Bone marrow (tissue), 2 donors: ENCODE measurements around the gene ELN.
"Not testable (repeated sequence)": the region's sequence is repeated elsewhere in the genome, so short reads cannot be mapped to it uniquely, and the experiment has no call there.

Source experiments
- DNase-seq, 2 donors: peaks; one replicate each; lab custom pipeline; 2025; lab: John Stamatoyannopoulos, UW

The ELN gene

DNA sequence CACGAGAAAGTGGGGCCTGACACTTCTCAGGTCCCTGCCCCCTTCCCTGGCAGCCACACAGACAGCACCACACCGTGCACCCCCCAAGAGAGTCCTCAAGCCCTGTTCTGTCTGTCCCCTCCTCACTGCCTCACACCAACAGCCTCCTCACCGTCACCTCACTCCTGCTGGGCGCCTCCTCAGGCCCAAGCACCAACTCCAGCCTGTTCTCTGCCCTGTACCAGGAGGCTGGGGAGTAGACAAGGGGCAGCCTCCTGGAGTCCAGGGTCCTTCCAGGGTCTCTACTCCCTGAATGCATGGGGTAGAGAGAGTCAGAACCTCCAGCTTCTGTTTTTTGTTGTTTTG, 26.9 kb upstream of the ELN start:
- no peak for DNase-seq

DNA sequence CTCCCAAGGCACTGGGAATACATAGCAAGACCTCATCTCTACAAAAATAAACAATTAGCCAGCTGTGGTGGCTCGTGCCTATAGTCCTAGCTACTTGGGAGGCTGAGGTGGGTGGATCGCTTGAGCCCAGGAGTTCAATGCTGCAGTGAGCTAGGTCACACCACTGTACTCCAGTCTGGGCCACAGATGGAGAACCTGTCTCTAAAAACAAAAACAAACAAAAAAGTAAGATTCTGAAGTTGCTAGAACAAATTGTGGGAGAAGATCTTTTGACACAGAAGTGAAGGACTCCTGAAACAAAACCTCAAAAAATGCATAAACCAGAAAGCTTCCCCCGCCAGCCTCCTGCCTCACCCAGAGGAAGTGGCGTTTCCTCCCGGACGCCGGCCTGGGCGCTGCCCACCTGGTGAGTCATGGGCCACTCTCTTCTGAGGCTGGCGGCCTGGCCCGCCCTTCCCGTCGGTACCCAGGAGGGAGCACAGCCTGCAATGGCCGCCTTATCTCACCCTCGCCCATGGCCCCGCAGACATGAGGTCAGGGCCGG, 25.4 kb upstream of the ELN start:
- peak; percentile 26 to 58 for DNase-seq

DNA sequence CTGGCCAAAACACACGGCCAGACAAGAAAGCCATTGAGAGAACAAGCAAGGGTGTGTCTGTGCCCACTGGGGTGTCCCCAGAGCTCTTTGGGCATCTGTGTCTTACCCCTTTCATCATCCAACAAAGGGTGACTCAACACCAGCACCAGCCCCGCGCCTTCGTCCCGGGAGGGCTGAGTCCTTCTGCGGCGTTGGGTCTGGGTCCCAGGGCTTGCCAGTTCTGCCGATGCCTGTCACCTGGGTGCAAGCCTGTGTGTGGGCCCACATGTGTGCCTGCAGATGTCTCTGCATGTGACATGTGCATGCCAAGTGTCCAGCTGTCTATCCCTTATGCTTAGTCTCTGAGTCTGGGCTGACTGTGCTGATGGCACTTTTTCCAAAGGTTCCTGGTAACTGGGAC, 24.4 kb upstream of the ELN start:
- no peak for DNase-seq

DNA sequence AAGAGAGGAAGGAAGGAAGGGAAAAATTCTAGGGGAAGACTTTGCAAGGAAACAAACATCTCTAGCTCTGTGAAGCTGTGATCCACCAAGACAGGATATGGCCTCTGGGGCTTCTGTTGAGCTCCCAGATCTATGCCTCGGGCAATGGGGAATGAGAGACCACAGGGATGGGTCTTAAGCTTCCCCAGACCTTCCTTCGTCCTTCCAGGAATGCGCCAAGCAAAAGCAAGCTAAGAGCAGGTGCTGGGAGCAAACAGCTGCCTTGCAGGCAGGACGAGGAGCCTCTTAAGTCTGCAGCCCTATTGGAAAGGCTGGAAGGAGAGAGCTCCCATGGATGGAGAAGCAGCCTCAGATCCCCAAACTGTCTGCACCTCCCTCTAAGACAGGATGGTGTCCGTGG, 21.9 kb upstream of the ELN start:
- no peak for DNase-seq

DNA sequence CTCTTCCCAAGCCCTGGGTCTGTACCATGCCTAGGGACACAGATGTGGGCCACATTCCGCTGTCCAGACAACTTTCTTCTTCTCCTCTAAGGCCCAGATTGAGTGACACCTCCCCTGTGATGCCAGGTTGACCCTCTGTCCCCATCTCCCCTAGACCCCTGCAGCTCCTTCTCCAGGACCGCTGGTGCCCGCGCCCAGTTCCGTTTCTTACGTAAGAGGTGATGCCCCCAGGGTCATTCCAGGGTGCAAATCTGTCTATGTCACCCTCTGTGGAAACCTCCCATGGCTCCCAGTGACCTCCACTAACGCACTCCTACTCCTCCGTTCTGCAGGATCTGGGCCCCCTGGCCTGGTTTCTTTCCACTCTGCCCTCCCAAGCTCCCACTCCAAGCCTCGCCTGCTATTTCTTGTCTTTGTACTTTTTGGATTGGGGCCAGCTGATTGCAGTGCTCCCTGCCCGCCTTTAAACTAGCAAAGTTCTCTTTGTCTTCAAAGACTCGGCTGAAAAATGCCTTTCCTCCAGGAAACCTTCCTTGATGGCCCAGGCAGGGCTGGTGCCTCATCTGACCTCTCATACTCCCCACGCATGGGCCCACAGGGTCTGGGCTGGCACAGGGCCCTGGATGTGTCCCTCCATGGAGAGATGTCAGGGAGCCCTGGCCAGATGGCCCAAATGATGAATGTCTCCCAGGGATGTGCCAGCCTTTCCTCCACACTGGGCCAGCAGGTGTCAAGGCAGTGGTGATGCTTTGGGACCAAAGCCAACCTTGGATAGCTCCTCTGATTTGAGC, 21.3 kb upstream of the ELN start:
- no peak for DNase-seq

DNA sequence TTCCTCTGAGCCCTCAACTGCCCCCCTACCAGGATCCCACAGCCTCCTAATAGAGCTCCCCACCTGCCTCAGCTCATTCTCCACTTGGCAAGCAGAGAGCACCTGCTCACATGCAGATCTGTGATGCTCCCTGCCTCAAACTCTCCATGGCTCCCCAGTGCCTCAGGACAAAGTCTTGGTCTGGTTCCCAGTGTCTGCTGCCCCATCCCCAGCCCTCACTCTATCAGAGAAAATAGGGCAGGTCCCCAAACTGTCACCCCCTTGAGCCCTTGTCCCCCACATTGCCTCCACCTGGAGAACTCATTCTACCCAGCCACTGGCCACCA, 20.8 kb upstream of the ELN start:
- DNase-seq, result no peak

DNA sequence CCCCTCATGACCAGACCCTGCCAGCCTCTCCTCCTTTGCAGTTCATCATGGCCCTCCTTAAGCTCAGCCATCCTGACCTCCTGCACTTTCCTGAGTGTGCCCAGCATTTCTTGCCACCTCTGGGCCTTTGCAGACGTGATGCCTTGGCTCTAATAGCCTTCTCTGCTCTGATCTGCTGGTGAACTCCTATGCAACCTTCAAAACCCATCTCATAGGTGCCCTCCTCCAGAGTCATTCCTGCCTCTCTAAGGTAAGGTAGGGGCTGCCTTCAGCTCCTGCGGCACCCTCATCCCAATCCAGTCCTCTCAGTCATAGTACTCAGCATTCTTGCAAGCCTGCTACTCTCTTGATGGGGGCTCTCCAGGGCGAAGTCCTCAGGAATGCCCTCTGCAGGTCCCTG, 19.3 kb upstream of the ELN start:
- no peak for DNase-seq

DNA sequence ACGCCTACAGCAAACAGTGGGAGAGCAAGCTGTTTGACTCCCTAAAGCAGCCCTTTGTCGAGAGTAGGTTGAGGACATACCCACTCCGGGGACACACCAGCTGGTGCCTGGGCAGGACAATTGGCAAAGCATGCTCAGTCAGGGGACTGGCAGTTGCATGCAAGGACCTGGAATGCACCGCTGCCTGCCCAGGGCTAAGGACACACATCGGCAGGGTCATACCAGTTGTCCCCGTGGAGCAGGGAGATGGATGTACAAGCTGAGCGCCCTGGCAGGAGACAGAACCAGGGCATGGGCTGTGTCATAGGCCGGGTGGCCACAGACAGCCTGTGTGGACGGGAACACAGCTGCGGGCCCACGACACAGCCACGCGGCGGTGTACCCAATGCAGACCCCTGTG, 18.3 kb upstream of the ELN start:
- no peak for DNase-seq

DNA sequence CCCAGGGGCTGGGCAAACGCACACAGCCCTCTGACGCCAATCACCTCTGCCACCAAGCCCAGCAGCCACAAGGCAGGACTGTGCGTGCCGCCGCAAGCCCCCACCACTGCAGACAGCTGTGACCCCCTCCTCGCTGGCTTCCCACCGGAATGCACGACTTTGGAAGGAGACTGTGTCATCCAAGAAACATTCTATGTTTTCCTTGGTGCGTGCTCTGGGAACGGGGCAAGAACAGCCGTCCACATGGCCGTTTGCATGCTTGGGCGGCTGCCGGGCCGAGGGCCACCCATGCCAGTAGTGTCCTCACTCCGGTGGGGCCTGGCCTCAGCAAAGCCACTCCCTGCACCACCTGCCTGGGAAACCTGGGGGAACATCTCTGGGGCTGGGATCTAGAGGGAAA, 17.6 kb upstream of the ELN start:
- DNase-seq, result no peak

DNA sequence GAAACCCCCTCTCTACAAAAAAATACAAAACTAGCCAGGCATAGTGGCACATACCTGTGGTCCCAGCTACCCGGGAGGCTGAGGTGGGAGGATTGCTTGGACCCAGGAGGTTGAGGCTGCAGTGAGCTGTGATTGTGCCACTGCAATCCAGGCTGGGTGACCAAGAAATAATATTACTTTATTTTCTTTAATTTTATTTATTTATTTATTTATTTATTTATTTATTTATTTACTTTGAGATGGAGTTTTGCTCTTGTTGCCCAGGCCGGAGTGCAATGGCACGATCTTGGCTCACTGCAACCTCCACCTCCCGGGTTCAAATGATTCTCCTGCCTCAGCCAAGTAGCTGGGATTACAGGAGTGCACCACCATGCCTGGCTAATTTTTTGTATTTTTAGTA, 16.6 kb upstream of the ELN start:
- not testable (repeated sequence) for DNase-seq

DNA sequence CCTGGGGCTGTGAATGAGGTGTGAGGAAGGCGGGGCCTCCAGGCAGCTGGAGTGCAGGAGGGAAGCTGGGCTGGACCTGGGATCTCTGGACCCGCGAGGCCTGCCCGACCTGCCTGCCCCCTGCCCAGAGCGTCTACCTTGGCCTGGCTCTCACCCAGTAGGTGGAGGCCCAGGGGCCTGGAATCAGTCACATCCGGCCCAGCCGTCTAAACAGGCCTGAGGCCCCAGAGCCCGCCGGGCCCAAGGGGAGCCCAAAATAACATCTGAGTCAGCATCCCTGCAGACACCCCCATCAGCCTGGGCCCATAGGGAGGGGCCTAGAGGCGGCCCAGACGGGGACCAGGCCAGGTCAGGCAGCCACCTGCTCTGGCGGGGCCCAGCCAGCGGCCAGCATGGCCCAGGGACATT, 15.1 kb upstream of the ELN start:
- DNase-seq, result peak in 1 of 2 donors; percentile 78

DNA sequence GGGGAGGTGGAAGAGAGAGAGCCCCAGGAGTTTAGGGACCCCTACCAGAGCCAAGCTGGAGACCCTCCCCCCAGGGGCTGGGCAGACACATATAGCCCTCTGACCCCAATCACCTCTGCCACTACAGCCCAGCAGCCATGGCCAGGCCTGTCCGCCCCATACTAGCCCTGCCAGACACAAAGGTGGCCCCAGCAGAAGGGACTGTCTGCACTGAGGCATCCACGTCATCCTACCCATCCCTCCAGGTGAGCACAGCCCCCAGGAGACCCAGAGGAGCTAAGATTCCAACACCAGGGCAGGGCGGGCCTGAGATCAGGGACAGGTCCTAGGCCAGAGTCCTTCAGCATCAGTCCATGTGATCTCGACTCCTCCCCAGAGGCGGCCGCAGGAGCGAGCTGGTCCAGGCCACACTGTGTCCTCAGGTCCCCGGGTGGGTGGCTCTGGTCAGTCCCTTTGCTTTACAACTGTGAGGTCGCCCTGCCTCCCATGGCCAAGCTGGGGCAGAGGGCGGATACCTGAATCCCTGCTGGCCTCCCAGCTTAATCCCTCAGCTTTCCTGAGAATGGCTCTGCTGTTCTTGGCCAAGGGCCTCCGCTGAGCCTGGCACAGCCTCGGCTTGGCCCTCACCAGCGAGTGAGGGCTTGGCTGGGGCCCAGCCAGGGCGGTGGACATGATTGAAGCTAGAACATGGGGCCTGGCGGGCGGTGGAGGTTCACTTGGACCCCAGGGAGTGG, 14.3 kb upstream of the ELN start:
- DNase-seq, result no peak

DNA sequence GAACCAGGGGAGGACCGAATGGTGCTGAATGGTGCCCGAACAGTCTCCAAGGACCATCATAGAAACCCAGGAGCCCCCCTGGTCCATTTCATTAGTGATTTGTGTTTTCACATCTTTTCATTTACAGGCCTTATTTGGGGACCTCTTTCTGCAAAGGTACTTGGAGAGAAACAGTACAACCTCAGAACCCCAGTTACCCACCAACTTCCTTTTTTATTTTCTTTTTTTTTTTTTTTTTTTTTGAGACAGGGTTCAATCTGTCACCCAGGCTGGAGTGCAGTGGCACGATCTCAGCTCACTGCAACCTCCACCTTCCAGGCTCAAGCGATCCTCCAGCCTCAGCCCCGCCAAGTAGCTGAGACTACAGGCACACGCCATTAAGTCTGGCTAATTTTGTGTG, 13.0 kb upstream of the ELN start:
- no peak for DNase-seq

DNA sequence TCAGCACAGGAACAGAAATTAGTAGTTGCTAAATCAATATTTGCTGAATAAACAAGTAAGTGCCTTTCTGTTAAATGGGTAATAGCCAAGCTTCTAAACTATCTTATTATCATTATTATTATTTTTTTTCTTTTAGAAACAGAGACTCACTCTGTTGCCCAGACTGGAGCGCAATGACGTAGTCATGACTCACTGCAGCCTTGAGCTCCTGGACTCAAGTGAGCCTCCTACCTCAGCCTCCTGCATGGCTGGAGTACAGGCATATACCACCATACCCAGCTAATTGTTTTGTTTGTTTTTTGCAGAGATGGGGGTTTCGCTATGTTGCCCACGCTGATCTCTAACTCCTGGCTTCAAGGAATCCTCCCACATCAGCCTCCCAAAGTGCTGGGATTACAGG, 12.3 kb upstream of the ELN start:
- no peak for DNase-seq

DNA sequence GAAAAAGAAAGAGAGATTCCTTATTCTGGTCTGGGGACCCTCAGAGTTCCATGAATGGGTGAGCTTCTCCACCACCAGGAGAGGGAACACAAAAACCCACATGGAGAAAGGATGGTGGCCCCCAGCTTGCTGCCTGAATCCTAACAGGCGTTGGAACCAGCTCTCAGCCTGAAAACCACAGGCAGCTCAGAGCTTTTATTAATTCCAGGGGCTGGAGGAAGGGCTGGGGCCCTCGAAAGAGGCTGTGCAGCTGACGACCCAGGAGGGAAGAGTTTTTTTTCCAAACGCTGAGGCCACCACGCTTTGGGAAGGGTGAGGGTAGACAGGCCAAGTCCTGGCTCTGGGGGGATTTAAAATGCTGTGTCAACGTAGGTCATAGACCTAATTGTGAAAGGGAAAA, 10.8 kb upstream of the ELN start:
- DNase-seq, result no peak

DNA sequence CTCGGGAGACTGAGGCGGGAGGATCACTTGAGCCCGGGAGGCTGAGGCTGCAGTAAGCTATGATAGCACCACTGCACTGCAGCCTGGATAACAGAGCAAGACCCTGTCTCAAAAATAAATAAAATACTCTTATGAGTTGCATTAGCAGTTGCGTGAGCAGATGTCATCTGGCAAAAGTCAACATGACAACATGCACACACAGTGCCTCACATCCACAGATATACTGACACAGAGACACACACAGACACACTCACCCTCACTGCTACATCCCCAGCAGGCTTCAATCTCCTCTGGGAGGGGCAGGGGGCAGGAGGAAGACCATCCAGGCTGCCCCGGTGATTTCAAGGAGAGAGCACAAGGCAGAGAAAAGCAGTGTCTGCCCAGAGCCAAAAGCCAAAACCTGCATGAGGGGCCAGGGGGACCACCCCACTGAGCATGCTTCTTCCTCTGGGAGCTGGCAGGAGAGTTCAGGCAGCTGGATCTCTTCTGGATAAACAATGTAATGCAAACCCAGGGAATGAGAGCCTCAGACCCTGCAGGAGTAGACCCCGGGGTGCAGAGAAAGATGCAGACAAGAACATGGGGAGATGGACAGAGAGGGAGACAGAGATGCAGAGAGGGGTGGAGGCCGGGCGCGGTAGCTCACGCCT, 9.6 kb upstream of the ELN start:
- DNase-seq, result no peak

DNA sequence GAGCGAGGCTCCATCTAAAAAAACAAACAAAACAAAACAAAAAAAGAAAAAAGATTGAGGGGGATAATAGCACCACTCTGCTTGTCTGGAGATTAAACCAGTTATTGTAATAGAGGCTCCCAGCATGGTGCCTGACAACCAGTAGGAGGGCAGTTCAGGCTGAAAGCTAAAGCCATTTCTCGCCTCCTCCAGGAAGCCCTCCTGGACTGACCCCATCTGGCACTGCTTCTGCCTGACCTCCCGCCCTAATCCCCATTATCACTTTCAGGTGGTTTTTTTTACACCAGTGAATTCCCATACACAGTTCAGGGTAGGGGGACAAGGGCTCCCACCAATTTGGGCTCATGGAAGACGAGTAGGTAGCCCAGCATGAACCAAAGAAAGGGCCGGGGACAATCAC, 8.8 kb upstream of the ELN start:
- no peak for DNase-seq

DNA sequence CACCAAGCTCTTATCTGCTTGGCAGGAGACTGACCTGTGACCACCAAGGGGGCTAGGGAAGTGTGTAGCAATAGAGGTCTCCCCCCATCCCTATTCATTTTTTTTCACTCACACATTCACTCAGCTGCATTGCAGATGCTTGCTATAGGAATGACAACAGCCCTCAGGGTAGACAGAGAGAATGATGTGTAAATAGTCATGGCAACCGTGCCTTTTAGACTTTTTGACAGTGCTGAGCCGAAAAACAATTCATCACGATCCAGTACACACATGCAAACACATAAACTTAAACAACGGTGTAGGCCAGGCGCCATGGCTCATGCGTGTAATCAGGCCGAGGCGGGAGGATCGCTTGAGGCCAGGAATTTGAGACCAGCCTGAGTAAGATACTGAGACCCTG, 7.6 kb upstream of the ELN start:
- DNase-seq, result no peak

DNA sequence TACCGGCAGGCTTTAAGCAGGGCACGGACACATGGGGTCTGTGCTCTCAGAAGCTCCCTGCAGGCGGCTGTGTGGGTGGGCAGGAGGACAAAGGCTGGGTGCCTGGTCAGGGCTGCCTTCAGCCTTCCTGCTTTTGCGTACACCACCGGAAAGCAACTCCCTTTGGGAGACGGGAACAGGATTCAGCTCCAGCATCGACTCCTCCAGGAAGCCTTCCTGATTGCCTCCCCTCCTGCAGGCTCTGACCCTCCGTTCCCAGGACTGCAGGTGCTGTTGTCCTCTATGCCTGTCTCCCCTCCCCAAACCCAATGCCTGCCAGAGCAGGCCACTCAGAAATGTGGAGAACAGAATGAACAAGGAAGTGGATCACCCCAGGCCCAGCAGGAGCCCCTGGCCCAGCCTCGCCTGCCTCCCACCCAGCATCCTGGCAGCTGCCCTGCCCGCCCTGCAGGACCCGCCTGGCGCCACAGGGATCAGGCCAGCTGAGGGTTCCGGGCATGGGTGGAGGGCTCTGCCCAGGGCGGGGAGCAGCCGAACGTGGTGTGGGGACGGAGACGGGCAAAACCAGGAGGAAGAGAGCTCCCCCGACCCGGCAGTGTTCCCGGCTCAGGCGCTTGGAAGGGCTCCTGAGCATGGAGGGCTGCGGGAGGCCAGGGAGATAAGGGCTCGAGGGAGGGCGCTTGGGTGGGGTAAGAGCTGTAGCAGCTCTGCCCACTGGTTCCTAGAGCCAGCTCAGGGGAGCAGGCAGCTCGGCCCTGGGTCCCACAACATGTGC, 6.2 kb upstream of the ELN start:
- no peak for DNase-seq

DNA sequence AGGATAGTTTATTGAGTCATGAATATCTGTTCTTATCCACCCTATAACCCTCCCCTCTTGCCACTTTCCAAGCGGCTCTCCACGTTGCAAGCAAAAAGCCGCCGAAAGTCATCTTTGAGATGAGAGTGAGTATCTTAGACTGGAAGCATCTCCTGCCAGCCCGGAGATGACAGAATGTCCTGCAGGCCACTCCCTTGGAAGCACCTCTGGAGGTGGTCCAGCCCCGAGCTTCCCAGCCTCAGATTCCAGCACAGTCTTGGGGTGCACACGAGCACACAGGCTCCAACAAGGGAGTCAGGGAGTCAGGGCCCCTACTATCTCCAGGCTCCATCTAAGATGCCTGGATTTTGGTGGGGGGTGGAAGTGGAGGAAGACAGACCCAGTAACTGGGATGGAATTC, 5.5 kb upstream of the ELN start:
- no peak for DNase-seq

DNA sequence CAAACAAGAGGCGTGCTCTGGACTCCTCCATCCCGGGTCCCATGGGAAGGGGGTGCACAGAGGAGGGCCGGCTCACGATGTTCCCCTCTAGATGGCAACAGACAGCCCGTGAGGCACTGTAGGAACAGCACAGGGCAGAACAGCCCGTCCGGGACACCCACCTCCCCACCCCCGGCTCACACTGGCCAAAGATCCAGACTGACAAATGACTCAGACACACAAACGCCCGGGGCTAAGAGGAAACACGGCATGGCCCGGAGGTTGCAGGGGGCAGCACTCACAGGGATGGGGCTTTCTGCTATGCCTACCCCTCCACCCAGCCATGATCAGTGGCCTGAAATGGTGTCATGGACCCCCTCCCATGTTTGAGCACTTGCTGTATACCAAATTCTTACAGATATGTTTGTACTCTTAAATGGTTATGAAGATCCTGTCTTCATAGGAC, 4.9 kb upstream of the ELN start:
- no peak for DNase-seq

DNA sequence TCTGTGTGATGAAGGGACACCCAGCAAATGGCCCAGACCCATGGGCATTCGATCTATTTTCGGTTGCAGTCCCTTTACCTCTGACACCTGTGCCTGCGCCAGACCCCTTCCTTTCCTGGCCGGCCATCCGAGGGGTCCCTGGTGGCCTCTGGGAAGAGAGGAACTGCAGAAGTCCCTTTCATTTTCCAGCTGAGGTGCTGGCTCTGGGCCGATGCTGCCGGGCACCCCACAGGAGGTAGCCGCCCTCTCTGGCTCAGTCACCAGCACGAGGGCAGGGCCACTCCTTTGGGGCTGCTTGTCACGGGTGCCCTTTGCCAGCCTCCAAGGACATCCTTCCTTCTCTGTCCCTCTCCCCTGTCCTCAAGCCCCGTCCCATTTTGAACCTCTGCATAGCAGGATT, 4.2 kb upstream of the ELN start:
- DNase-seq, result no peak
